IMR-90 (cell line): ENCODE results near the gene PLXNA1. TPM values are rescaled to one million over a fixed set of nuclear protein-coding genes. Genes with fewer than 3 reads are reported as not detected.

ENCODE experiments used
- ATAC-seq: fragments of 200-7000 bp; cut with Tn5 transposase; 2 replicates; pipeline ENCODE4 v1.9.1; 2020; ENCODE audit warnings: low read depth, mild to moderate bottlenecking, moderate library complexity
- BruUV-seq: library from RNA; stranded (reverse); fragments of 400-500 nt; replicated peaks from 2 replicates; lab custom pipeline; 2021; lab: Mats Ljungman, UMichigan
- CTCF ChIA-PET: fragments of 300-600 bp; formaldehyde crosslinking; extraction: SDS; loops from one replicate; lab custom pipeline; 2021; ENCODE audit warnings: antibody characterized with exemption; lab: Yijun Ruan, JAX
- POLR2A ChIA-PET: fragments of 300-600 bp; sonication (Branson Sonifier 250); formaldehyde crosslinking; loops from one replicate; lab custom pipeline; 2022; ENCODE audit warnings: antibody characterized with exemption; ENCODE audit not compliant: unreplicated experiment; lab: Charles Lee
- DNase-seq: peaks from one replicate; pipeline ENCODE4 v3.0.0; 2013
- H2AFZ ChIP-seq: replicated peaks from 2 replicates; pipeline ENCODE3; 2013; ENCODE audit warnings: low read length, mild to moderate bottlenecking; ENCODE audit not compliant: poor library complexity
- H2AK5ac ChIP-seq: 2 replicates; pipeline ENCODE4 v1.6.1; 2013; ENCODE audit warnings: low read depth, low read length, inconsistent platforms
- H2AK9ac ChIP-seq: replicated peaks from 2 replicates; pipeline ENCODE3; 2013; ENCODE audit warnings: mild to moderate bottlenecking, low read depth, low read length, moderate library complexity; ENCODE audit not compliant: poor library complexity
- H2BK120ac ChIP-seq: 2 replicates; pipeline ENCODE4 v1.6.1; 2013; ENCODE audit warnings: low read depth, low read length, inconsistent platforms
- H2BK15ac ChIP-seq: 3 replicates; pipeline ENCODE4 v1.6.1; 2013; ENCODE audit warnings: low read depth, low read length, inconsistent platforms
- H2BK20ac ChIP-seq: 2 replicates; pipeline ENCODE4 v1.6.1; 2013; ENCODE audit warnings: low read depth, mild to moderate bottlenecking, inconsistent platforms, low read length, moderate library complexity
- H2BK5ac ChIP-seq: 2 replicates; pipeline ENCODE4 v1.6.1; 2013; ENCODE audit warnings: mild to moderate bottlenecking, low read depth, low read length, inconsistent platforms; ENCODE audit not compliant: poor library complexity, severe bottlenecking
- H3K14ac ChIP-seq: replicated peaks from 2 replicates; pipeline ENCODE4 v1.6.1; 2013; ENCODE audit warnings: low read depth, low read length, inconsistent platforms
- H3K18ac ChIP-seq: 2 replicates; pipeline ENCODE4 v1.6.1; 2013; ENCODE audit warnings: low read depth, low read length, control low read depth
- H3K23ac ChIP-seq: 2 replicates; pipeline ENCODE4 v1.6.1; 2013; ENCODE audit warnings: low read depth, low read length, inconsistent platforms
- H3K27ac ChIP-seq: 2 replicates; pipeline ENCODE4 v1.5.1; 2013; ENCODE audit warnings: mild to moderate bottlenecking, control low read depth, low read length; ENCODE audit not compliant: insufficient read depth
- H3K27me3 ChIP-seq: 2 replicates; pipeline ENCODE4 v1.6.1; 2013; ENCODE audit warnings: low read length; ENCODE audit not compliant: control insufficient read depth, insufficient read depth
- H3K36me3 ChIP-seq: 2 replicates; pipeline ENCODE4 v1.6.1; 2013; ENCODE audit warnings: low read length, mixed read lengths; ENCODE audit not compliant: control insufficient read depth, insufficient read depth
- H3K4ac ChIP-seq: 2 replicates; pipeline ENCODE4 v1.6.1; 2013; ENCODE audit warnings: low read depth, low read length, inconsistent platforms
- H3K4me1 ChIP-seq: 2 replicates; pipeline ENCODE4 v1.6.1; 2013; ENCODE audit warnings: low read length, mixed read lengths; ENCODE audit not compliant: control insufficient read depth, insufficient read depth
- H3K4me2 ChIP-seq: 2 replicates; pipeline ENCODE4 v1.6.1; 2013; ENCODE audit warnings: low read depth, mild to moderate bottlenecking, control low read depth, low read length, moderate library complexity
- H3K4me3 ChIP-seq: 2 replicates; pipeline ENCODE4 v1.5.1; 2013; ENCODE audit warnings: low read depth, mild to moderate bottlenecking, control low read depth, low read length, moderate library complexity; ENCODE audit not compliant: insufficient read depth
- H3K56ac ChIP-seq: 2 replicates; pipeline ENCODE4 v1.6.1; 2013; ENCODE audit warnings: low read length, inconsistent platforms; ENCODE audit not compliant: insufficient read depth; ENCODE audit errors: extremely low read depth
- H3K79me1 ChIP-seq, 2 experiments: 2 replicates each; pipeline ENCODE4 v1.6.1; 2013; ENCODE audit warnings: low read length in 2 of 2, inconsistent platforms in 1 of 2, low read depth in 1 of 2
- H3K9ac ChIP-seq: 2 replicates; pipeline ENCODE4 v1.6.1; 2013; ENCODE audit warnings: low read depth, low read length, control low read depth
- H3K9me1 ChIP-seq: 2 replicates; pipeline ENCODE4 v1.6.1; 2013; ENCODE audit warnings: low read length, inconsistent platforms; ENCODE audit not compliant: insufficient read depth
- H3K9me3 ChIP-seq: 2 replicates; pipeline ENCODE4 v1.6.1; 2013; ENCODE audit warnings: low read length; ENCODE audit not compliant: control insufficient read depth, insufficient read depth
- H4K20me1 ChIP-seq: 2 replicates; pipeline ENCODE4 v1.6.1; 2013; ENCODE audit warnings: low read length, inconsistent platforms; ENCODE audit not compliant: insufficient read depth
- H4K5ac ChIP-seq: 2 replicates; pipeline ENCODE4 v1.6.1; 2013; ENCODE audit warnings: mild to moderate bottlenecking, low read depth, low read length, control low read depth
- H4K8ac ChIP-seq, 2 experiments: 2 replicates each; pipeline ENCODE4 v1.6.1; 2013; ENCODE audit warnings: low read depth in 2 of 2, low read length in 2 of 2, control low read depth in 1 of 2, inconsistent platforms in 1 of 2
- H4K91ac ChIP-seq: 2 replicates; pipeline ENCODE4 v1.6.1; 2013; ENCODE audit warnings: low read depth, low read length, inconsistent platforms; ENCODE audit not compliant: insufficient read depth
- BHLHE40 ChIP-seq: fragments of 150-350 bp; IDR thresholded peaks from 2 replicates; pipeline ENCODE4 v1.6.1; 2016; ENCODE audit warnings: mild to moderate bottlenecking, low read depth, low read length
- CEBPB ChIP-seq: IDR thresholded peaks from 2 replicates; pipeline ENCODE4 v1.6.1; 2012; ENCODE audit warnings: low read depth, low read length, improper control_type of control experiment
- MAFK ChIP-seq: IDR thresholded peaks from 2 replicates; pipeline ENCODE4 v1.6.1; 2012; ENCODE audit warnings: low read depth, low read length, improper control_type of control experiment
- MAZ ChIP-seq: IDR thresholded peaks from 2 replicates; pipeline ENCODE4 v1.6.1; 2012; ENCODE audit warnings: low read depth, mild to moderate bottlenecking, low read length, improper control_type of control experiment, moderate library complexity, borderline replicate concordance
- NFE2L2 ChIP-seq: fragments of 150-350 bp; IDR thresholded peaks from 2 replicates; pipeline ENCODE4 v1.6.1; 2016; ENCODE audit warnings: low read depth, mild to moderate bottlenecking, low read length
- WGBS, 2 experiments: methylation state at CpG; one replicate each; pipeline versions ENCODE4 v1.1.5 to v1.1.7; 2013; ENCODE audit warnings: missing lambda C conversion rate in 2 of 2; ENCODE audit not compliant: insufficient read length in 1 of 2; ENCODE audit errors: extremely low coverage in 2 of 2; 5-methylcytosine and 5-hydroxymethylcytosine counted together
- dilution Hi-C: fragments of 300-500 bp; cut with HindIII; formaldehyde crosslinking; loops from one replicate; pipeline ENCODE4 v1.14.3; 2018; ENCODE audit warnings: low sequenced_read_pairs; ENCODE audit not compliant: unreplicated experiment
- in situ Hi-C: fragments of 300-500 bp; cut with MboI; formaldehyde crosslinking; loops from 3 replicates; pipeline ENCODE4 v1.14.3; 2019; ENCODE audit warnings: low sequenced_read_pairs, inconsistent platforms, mixed read lengths
- intact Hi-C: fragments of 100-400 bp; cut with micrococcal nuclease; formaldehyde crosslinking; loops from 2 replicates; pipeline ENCODE4 v1.10.0; 2022
- polyA plus RNA-seq, 3 experiments: library from polyadenylated mRNA; depleted of rRNA; stranded (reverse); fragments of >200 nt; gene quantifications; 2 replicates each; pipeline ENCODE4 v1.2.3, GENCODE V29; 2012; ENCODE audit warnings: low replicate concordance in 1 of 3
- total RNA-seq: library from RNA; depleted of rRNA; stranded (reverse); fragments of >200 nt; gene quantifications from 2 replicates; pipeline ENCODE4 v1.2.3, GENCODE V29; 2012

The PLXNA1 gene
- total and polyA plus RNA-seq, 2 of the 4 experiments (the other 2 are of a cell fraction): 13.6 to 49.4 TPM

DNA sequence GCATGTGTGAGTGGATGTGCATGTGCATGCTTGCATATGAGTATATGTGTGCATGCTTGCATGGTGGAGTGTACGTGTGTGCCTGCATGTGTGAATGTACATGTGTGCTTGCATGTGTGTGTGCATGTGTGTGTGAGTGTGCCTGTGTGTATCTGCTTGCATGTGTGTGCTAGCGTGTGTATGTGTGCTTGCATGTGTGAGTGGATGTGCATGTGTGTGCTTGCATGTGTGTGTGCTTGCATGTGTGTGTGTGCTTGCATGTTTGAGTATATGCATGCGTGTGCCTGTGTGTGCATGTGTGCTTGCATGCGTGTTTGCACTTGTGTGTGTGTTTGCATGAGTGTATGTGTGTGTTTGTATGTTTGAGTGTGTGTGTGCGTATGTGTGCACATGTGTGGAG is 4.6 kb upstream of the PLXNA1 start:
- no peak overlapping the region for H3K23ac ChIP-seq
- no peaks in the 10 kb centered on the region for H4K20me1 ChIP-seq
- ATAC-seq (no peak), DNase-seq (no peak)
- TF ChIP-seq BHLHE40 (no peak), MAZ (no peak), NFE2L2 (no peak), MAFK (no peak), CEBPB (no peak)
- no peak overlapping the region for H2AK5ac ChIP-seq
- no peak overlapping the region for H4K5ac ChIP-seq
- CTCF ChIA-PET: no interaction called here
- no peak overlapping the region for H3K56ac ChIP-seq
- peaks cover 5% of the 10 kb centered on the region; the same call in 1 of the 2 replicates for H3K9me1 ChIP-seq
- peaks cover 9% of the 10 kb centered on the region for H3K9me3 ChIP-seq
- peak overlapping the region; percentile 29 for H2AFZ ChIP-seq
- POLR2A ChIA-PET: no interaction called here
- no peak overlapping the region for H3K4me3 ChIP-seq
- WGBS, 2 experiments: 80% methylated on average over 3 of the region's 5 CpGs; no CpG with 5 or more reads in 1 of the 2 experiments
- no peaks in the 10 kb centered on the region; the same call in 1 of the 2 replicates for H3K27me3 ChIP-seq
- no peaks in the 10 kb centered on the region for H3K4me1 ChIP-seq
- H3K79me1 ChIP-seq: no peaks in the 10 kb centered on the region
- no peak overlapping the region for H3K18ac ChIP-seq
- intact Hi-C loops (no loop called here), dilution Hi-C loops (no loop called here), in situ Hi-C loops (no loop called here)
- H2AK9ac ChIP-seq: no peak overlapping the region
- no peak overlapping the region for H2BK20ac ChIP-seq
- H3K4ac ChIP-seq: no peak overlapping the region
- no TSS peak for BruUV-seq
- no peak overlapping the region for H2BK15ac ChIP-seq
- no peak overlapping the region for H4K91ac ChIP-seq
- no peak overlapping the region for H2BK120ac ChIP-seq
- no peak overlapping the region for H3K9ac ChIP-seq
- H2BK5ac ChIP-seq: no peak overlapping the region
- H3K14ac ChIP-seq: no peak overlapping the region
- H3K4me2 ChIP-seq: no peak overlapping the region
- no peak overlapping the region for H3K27ac ChIP-seq
- no peak overlapping the region for H4K8ac ChIP-seq
- no peaks in the 10 kb centered on the region for H3K36me3 ChIP-seq
